HEK293 (cell line): ENCODE data around the gene CASP2.

ENCODE experiments used
- PRDM10 ChIP-seq: fragments of 450-650 bp; formaldehyde crosslinking; IDR thresholded peaks from 2 replicates; pipeline ENCODE4 v1.5.1; 2016; ENCODE audit warnings: missing biosample characterization, missing genetic modification characterization
- SP3 ChIP-seq: fragments of 450-650 bp; formaldehyde crosslinking; IDR thresholded peaks from 2 replicates; pipeline ENCODE4 v1.5.1; 2016; ENCODE audit warnings: missing biosample characterization, missing genetic modification characterization
- ZFP37 ChIP-seq: fragments of 450-650 bp; formaldehyde crosslinking; IDR thresholded peaks from 2 replicates; pipeline ENCODE4 v1.5.1; 2016; ENCODE audit warnings: missing biosample characterization, missing genetic modification characterization
- ZFP69B ChIP-seq: fragments of 450-650 bp; formaldehyde crosslinking; IDR thresholded peaks from 2 replicates; pipeline ENCODE4 v1.5.1; 2016; ENCODE audit warnings: missing biosample characterization, missing genetic modification characterization
- ZNF138 ChIP-seq: fragments of 450-650 bp; formaldehyde crosslinking; IDR thresholded peaks from 2 replicates; pipeline ENCODE4 v1.5.1; 2016; ENCODE audit warnings: missing biosample characterization, missing genetic modification characterization, borderline replicate concordance
- ZNF155 ChIP-seq: fragments of 450-650 bp; formaldehyde crosslinking; IDR thresholded peaks from 2 replicates; pipeline ENCODE4 v1.5.1; 2016; ENCODE audit warnings: missing biosample characterization, missing genetic modification characterization
- ZNF157 ChIP-seq: fragments of 450-650 bp; formaldehyde crosslinking; IDR thresholded peaks from 2 replicates; pipeline ENCODE4 v1.5.1; 2016; ENCODE audit warnings: missing biosample characterization, missing genetic modification characterization
- ZNF169 ChIP-seq: fragments of 450-650 bp; formaldehyde crosslinking; IDR thresholded peaks from 2 replicates; pipeline ENCODE4 v1.5.1; 2016; ENCODE audit warnings: missing biosample characterization, missing genetic modification characterization
- ZNF2 ChIP-seq: fragments of 450-650 bp; formaldehyde crosslinking; IDR thresholded peaks from 2 replicates; pipeline ENCODE4 v1.5.1; 2016; ENCODE audit warnings: missing biosample characterization, missing genetic modification characterization
- ZNF202 ChIP-seq: fragments of 450-650 bp; formaldehyde crosslinking; IDR thresholded peaks from 2 replicates; pipeline ENCODE4 v1.5.1; 2016; ENCODE audit warnings: missing biosample characterization, missing genetic modification characterization, borderline replicate concordance
- ZNF223 ChIP-seq: fragments of 450-650 bp; formaldehyde crosslinking; IDR thresholded peaks from 2 replicates; pipeline ENCODE4 v1.5.1; 2016; ENCODE audit warnings: missing biosample characterization, missing genetic modification characterization
- ZNF239 ChIP-seq: fragments of 450-650 bp; formaldehyde crosslinking; IDR thresholded peaks from 2 replicates; pipeline ENCODE4 v1.5.1; 2016; ENCODE audit warnings: missing biosample characterization, missing genetic modification characterization
- ZNF280C ChIP-seq: fragments of 450-650 bp; formaldehyde crosslinking; IDR thresholded peaks from 2 replicates; pipeline ENCODE4 v1.5.1; 2016; ENCODE audit warnings: missing biosample characterization, missing genetic modification characterization
- ZNF302 ChIP-seq: fragments of 450-650 bp; formaldehyde crosslinking; IDR thresholded peaks from 2 replicates; pipeline ENCODE4 v1.5.1; 2016; ENCODE audit warnings: missing biosample characterization, missing genetic modification characterization, low read depth
- ZNF354C ChIP-seq: fragments of 450-650 bp; formaldehyde crosslinking; IDR thresholded peaks from 2 replicates; pipeline ENCODE4 v1.5.1; 2016; ENCODE audit warnings: missing biosample characterization, missing genetic modification characterization, low read depth, borderline replicate concordance
- ZNF37A ChIP-seq: fragments of 450-650 bp; IDR thresholded peaks from 2 replicates; pipeline ENCODE4 v1.5.1; 2018; ENCODE audit warnings: missing biosample characterization, missing genetic modification characterization
- ZNF426 ChIP-seq: fragments of 450-650 bp; formaldehyde crosslinking; IDR thresholded peaks from 2 replicates; pipeline ENCODE4 v1.5.1; 2017; ENCODE audit warnings: missing biosample characterization, missing genetic modification characterization, mild to moderate bottlenecking, inconsistent platforms, moderate library complexity
- ZNF514 ChIP-seq: fragments of 450-650 bp; formaldehyde crosslinking; IDR thresholded peaks from 2 replicates; pipeline ENCODE4 v1.5.1; 2016; ENCODE audit warnings: missing biosample characterization, missing genetic modification characterization
- ZNF664 ChIP-seq: fragments of 450-650 bp; formaldehyde crosslinking; IDR thresholded peaks from 2 replicates; pipeline ENCODE4 v1.5.1; 2016; ENCODE audit warnings: missing biosample characterization, missing genetic modification characterization
- ZNF76 ChIP-seq: fragments of 450-650 bp; formaldehyde crosslinking; IDR thresholded peaks from 2 replicates; pipeline ENCODE4; 2016; ENCODE audit warnings: low read depth, missing biosample characterization, missing genetic modification characterization, borderline replicate concordance
- TF ChIP-seq, protein P1 (sequence below): fragments of 450-650 bp; formaldehyde crosslinking; IDR thresholded peaks from 2 replicates; pipeline ENCODE4 v1.5.1; 2017; ENCODE audit warnings: missing biosample characterization, missing genetic modification characterization
- TF ChIP-seq, protein P2 (sequence below): fragments of 450-650 bp; formaldehyde crosslinking; IDR thresholded peaks from 2 replicates; pipeline ENCODE4 v1.5.1; 2016; ENCODE audit warnings: missing biosample characterization, missing genetic modification characterization
- TF ChIP-seq, protein P3 (sequence below): fragments of 450-650 bp; formaldehyde crosslinking; IDR thresholded peaks from 2 replicates; pipeline ENCODE4 v1.5.1; 2016; ENCODE audit warnings: missing biosample characterization, missing genetic modification characterization
- TF ChIP-seq, protein P4 (sequence below): fragments of 450-650 bp; formaldehyde crosslinking; conservative IDR thresholded peaks from 2 replicates; pipeline ENCODE4 v1.5.1; 2016; ENCODE audit warnings: low read depth, missing biosample characterization, missing genetic modification characterization

The CASP2 gene

GRCh38 chr7:143263266-143264195, 24.6 kb upstream of the CASP2 start, which contains the start of gene GSTK1 (continued):
- no peak for TF ChIP-seq ZNF514 (tag by site-specific recombination)
- TF ChIP-seq, protein P1, sequence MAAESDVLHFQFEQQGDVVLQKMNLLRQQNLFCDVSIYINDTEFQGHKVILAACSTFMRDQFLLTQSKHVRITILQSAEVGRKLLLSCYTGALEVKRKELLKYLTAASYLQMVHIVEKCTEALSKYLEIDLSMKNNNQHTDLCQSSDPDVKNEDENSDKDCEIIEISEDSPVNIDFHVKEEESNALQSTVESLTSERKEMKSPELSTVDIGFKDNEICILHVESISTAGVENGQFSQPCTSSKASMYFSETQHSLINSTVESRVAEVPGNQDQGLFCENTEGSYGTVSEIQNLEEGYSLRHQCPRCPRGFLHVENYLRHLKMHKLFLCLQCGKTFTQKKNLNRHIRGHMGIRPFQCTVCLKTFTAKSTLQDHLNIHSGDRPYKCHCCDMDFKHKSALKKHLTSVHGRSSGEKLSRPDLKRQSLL (tag by site-specific recombination) = no peak; the same call in 1 of the 2 replicates
- no peak for TF ChIP-seq ZFP69B (tag by site-specific recombination)
- no peak for TF ChIP-seq ZNF138 (tag by site-specific recombination)
- no peak for TF ChIP-seq ZNF155 (tag by site-specific recombination)
- TF ChIP-seq ZNF223 (tag by site-specific recombination) = no peak
- TF ChIP-seq ZNF2 (tag by site-specific recombination) = peak; percentile 77; the same call in 1 of the 2 replicates
- TF ChIP-seq ZNF426 (tag by site-specific recombination) = no peak
- peak; percentile 68 for TF ChIP-seq PRDM10 (tag by site-specific recombination)
- TF ChIP-seq ZNF280C (tag by site-specific recombination) = no peak
- TF ChIP-seq ZNF37A (tag by site-specific recombination) = no peak
- TF ChIP-seq, protein P2, sequence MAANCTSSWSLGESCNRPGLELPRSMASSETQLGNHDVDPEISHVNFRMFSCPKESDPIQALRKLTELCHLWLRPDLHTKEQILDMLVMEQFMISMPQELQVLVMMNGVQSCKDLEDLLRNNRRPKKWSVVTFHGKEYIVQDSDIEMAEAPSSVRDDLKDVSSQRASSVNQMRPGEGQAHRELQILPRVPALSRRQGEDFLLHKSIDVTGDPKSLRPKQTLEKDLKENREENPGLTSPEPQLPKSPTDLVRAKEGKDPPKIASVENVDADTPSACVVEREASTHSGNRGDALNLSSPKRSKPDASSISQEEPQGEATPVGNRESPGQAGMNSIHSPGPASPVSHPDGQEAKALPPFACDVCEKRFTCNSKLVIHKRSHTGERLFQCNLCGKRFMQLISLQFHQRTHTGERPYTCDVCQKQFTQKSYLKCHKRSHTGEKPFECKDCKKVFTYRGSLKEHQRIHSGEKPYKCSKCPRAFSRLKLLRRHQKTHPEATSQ = no peak
- TF ChIP-seq ZNF157 (tag by site-specific recombination) = no peak
- no peak for TF ChIP-seq ZNF239 (tag by site-specific recombination)
- TF ChIP-seq, protein P3, sequence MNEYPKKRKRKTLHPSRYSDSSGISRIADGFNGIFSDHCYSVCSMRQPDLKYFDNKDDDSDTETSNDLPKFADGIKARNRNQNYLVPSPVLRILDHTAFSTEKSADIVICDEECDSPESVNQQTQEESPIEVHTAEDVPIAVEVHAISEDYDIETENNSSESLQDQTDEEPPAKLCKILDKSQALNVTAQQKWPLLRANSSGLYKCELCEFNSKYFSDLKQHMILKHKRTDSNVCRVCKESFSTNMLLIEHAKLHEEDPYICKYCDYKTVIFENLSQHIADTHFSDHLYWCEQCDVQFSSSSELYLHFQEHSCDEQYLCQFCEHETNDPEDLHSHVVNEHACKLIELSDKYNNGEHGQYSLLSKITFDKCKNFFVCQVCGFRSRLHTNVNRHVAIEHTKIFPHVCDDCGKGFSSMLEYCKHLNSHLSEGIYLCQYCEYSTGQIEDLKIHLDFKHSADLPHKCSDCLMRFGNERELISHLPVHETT (tag by site-specific recombination) = 0 out of 2 replicates have a peak, but pooled peaks have one; percentile 33
- no peak for TF ChIP-seq ZNF169
- TF ChIP-seq SP3 (tag by site-specific recombination) = peak; percentile 74
- no peak for TF ChIP-seq ZNF354C (tag by site-specific recombination)
- TF ChIP-seq, protein P4, sequence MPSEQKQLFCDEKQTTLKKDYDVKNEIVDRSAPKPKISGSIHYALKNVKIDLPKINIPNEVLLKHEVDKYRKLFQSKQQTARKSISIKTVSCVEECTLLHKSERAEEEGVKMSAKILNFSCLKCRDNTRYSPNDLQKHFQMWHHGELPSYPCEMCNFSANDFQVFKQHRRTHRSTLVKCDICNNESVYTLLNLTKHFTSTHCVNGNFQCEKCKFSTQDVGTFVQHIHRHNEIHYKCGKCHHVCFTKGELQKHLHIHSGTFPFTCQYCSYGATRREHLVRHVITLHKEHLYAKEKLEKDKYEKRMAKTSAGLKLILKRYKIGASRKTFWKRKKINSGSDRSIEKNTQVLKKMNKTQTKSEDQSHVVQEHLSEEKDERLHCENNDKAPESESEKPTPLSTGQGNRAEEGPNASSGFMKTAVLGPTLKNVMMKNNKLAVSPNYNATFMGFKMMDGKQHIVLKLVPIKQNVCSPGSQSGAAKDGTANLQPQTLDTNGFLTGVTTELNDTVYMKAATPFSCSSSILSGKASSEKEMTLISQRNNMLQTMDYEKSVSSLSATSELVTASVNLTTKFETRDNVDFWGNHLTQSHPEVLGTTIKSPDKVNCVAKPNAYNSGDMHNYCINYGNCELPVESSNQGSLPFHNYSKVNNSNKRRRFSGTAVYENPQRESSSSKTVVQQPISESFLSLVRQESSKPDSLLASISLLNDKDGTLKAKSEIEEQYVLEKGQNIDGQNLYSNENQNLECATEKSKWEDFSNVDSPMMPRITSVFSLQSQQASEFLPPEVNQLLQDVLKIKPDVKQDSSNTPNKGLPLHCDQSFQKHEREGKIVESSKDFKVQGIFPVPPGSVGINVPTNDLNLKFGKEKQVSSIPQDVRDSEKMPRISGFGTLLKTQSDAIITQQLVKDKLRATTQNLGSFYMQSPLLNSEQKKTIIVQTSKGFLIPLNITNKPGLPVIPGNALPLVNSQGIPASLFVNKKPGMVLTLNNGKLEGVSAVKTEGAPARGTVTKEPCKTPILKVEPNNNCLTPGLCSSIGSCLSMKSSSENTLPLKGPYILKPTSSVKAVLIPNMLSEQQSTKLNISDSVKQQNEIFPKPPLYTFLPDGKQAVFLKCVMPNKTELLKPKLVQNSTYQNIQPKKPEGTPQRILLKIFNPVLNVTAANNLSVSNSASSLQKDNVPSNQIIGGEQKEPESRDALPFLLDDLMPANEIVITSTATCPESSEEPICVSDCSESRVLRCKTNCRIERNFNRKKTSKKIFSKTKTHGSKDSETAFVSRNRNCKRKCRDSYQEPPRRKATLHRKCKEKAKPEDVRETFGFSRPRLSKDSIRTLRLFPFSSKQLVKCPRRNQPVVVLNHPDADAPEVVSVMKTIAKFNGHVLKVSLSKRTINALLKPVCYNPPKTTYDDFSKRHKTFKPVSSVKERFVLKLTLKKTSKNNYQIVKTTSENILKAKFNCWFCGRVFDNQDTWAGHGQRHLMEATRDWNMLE = peak; percentile 34
- no peak for TF ChIP-seq ZNF202 (tag by site-specific recombination)
- no peak for TF ChIP-seq ZNF664 (tag by site-specific recombination)
- no peak for TF ChIP-seq ZNF302
- TF ChIP-seq ZNF76 = no peak
- peak; percentile 59; the same call in 1 of the 2 replicates for TF ChIP-seq ZFP37 (tag by site-specific recombination)
